Raji (cell line): ENCODE data around the gene VHLL.

ENCODE experiments used
- POLR2A ChIP-seq: IDR thresholded peaks from 2 replicates; pipeline ENCODE4 v1.6.1; 2011; ENCODE audit warnings: low read depth, low read length, control low read depth; ENCODE audit not compliant: insufficient read depth

Gene VHLL

GRCh38 chr1:156303241-156303640, 4.1 kb upstream of the VHLL start:
- TF ChIP-seq POLR2A, result no peak

DNA sequence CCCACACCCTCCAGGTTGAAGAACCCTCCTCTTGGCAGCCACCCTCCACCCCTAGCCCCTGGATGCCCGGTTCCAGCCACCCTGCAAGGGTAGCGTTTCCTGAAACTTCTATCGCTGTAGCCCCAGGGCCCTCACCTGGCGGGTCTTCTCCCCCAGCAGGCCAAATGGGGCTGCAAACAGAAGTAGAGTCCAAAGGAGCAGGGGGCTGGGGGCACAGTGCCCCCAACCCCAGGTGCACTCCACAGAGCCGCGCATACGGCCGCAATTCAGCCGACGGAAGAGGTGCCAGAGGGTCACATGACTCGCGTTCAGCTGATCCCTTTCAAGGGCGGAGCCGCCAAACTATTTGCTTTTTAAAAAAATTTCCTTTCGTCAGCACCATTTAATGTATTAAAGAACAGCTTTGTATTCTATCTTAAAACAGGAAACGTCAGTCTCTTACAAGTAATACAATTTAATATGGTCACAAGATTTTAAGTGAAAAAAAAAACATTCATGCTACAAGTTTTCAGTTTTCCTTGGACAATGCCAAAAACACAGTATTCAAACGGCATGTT, 3.6 kb downstream of the VHLL start, which contains the start of gene GLMP:
GLMP (minus strand) TSS at position 289 of the 557 bp plus-strand sequence; CDS start at position 255, 34 bp downstream.
- peak; percentile 35; the same call in 1 of the 2 replicates for TF ChIP-seq POLR2A

DNA sequence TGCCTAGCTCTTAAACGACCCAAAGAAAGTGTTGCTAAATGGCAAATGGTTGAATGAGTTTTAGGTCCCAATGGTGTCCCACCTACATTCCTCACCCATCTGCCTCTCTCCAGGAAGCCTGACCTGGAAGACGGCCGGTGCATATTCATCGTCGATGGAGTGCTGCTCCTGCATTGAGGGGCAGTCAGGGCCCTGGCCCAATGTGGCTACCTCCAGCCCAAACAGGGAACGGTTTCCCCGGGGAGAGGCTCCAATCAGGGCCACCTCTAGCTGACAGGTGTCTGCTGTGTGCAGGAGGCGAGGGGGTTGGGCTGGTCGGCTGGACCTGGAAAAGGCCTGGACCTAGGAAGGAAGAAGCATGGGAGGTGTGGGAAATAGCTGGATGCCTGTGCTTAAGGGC, 5.2 kb downstream of the VHLL start:
- TF ChIP-seq POLR2A, result no peak

- no peak for TF ChIP-seq POLR2A
Measured at GRCh38 chr1:156293098-156293434, 6.0 kb downstream of the VHLL start.

- no peak for TF ChIP-seq POLR2A
Measured at GRCh38 chr1:156291226-156292061, 7.7 kb downstream of the VHLL start.

GRCh38 chr1:156289857-156290256, 9.2 kb downstream of the VHLL start:
- TF ChIP-seq POLR2A, result no peak

- no peak for TF ChIP-seq POLR2A
Measured at GRCh38 chr1:156286061-156286460, 13.0 kb downstream of the VHLL start.

GRCh38 chr1:156285437-156285836, 13.7 kb downstream of the VHLL start:
- no peak for TF ChIP-seq POLR2A

DNA sequence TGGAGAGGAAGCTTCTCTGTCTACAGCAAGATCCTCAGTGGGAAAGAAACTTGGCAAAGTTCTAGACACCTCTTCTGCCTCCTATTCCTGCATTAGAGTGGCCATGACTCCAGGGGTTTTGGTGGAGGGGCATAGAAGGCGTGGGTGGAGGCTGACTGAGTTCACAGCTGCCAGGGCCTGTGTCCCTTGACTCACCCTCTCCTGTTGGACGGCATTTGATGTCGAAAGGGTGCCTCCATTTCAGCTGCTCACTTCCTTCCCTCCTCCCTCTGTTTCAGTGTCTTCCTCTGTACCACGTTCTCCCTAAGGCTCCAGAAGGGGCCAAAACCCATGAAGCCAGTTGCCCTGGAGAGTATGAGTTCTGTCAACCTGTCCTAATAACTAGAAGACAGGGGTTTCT, 14.3 kb downstream of the VHLL start:
- no peak for TF ChIP-seq POLR2A

DNA sequence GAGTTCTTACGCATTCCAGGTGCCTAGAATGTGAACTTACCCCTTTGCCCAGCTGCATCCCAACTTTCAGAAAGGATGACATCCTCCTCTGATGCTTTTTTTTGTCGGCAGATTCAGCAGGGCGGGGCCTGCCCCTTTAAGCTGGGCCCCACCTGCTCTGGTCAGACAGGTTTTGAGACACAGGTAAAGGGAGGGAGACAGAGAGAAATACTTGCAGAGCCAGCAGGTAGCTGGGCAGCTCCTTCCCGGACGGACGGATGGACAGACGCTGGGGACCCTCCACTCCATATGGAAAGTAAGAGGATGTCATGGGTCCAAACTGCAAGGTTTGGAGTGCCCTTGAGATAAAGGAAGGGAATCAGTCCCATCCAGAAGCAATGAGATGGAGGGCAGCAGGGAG, 15.0 kb downstream of the VHLL start, which contains the start of gene TMEM79:
TMEM79 (plus strand) TSS at position 214 of the 400 bp plus-strand sequence. CDS start 902 bp downstream, outside the sequence.
- TF ChIP-seq POLR2A, result no peak

DNA sequence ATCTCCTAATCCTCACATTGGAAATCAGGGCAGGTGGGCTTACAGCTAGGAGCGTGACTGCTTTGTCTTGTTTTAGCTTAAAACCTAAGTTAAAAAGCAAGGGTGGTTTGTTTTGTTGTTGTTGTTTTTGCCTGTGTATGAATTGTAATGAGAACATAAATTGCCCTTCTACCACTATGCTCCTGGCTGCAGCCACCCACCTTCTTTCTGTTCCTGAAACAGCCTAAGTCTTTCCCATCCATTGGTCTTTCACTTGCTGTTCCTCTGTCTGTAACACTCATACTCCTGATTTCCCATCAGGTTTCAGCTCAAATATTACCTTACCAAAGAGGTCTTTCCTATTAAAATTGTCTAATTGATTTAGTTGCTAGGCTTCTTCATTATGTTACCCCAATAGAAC, 15.6 kb downstream of the VHLL start:
- no peak for TF ChIP-seq POLR2A

GRCh38 chr1:156282479-156283222, 16.5 kb downstream of the VHLL start, which contains the start of gene SMG5:
Gene SMG5, minus strand, starts transcription at chr1:156282825. Its CDS starts 145 bp downstream, at chr1:156282680.
- peak; percentile 89 for TF ChIP-seq POLR2A

DNA sequence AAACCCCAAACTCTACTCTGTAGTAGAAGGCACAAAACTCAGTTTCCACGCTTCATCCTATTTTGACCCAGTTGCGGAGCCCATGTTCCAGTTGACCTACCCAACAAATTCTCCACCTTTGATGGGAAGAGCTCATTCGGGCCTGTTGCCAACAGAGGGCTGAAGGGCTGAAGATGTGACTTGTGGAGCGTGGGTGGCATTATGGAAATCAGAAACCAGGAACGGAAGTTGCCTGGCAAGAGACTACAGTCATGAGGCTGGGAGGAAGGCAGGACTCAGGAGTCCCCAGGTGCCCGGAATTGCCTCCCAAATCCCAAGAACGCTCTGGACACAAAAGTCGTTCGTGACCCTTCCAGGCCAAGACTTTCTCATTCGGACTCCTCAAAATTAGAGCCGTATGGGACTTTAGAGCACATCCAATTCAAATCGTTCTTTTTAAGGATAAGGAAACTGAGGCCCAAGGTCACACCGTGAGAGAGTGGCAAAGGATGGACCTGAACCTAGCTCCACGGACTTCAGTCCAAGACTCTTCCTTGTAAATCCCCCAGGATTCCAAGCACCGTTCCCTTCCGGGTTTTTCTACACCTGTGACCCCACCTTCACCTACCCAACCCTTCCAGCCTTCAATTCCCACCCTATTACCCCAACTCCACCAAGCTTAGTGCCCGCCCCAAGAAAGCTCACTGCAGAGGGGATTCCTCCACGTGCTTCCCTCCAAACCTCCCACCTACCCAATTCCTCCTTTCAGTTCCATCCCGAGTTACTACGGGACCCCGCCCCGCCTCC, 17.2 kb downstream of the VHLL start:
- peak; percentile 59 for TF ChIP-seq POLR2A

GRCh38 chr1:156281281-156281680, 17.8 kb downstream of the VHLL start:
- no peak for TF ChIP-seq POLR2A

DNA sequence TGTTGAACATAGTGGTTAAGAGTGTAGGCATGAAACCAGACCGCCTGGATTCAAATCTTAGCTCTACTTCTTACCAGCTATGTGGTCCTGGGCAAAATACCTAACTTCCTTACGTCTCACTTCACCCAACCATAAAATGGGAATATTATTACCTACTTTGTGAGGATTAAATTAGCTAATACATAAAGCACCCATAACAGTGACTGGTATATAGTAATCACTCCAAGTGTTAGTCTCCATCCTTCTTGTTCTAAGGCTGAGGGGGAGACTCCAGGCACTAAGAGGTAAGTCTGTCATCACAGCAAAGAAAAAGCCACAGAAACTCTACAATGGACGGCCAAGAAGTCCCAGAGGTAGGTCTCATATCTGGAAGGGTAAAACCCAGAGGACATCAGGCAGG, 19.3 kb downstream of the VHLL start:
- TF ChIP-seq POLR2A, result no peak
